Gastrocnemius medialis (tissue), 4 donors: ENCODE data around the gene DDR2. TPM values are rescaled to one million over a fixed set of nuclear protein-coding genes. Genes with fewer than 3 reads are reported as not detected.

ENCODE experiments used
- ATAC-seq, 2 donors: fragments of 150-250 bp; one replicate each; pipeline ENCODE4 v1.9.1; 2016
- DNase-seq, 2 donors: peaks; one replicate each; pipeline ENCODE4 v3.0.0-alpha.2; 2019
- H3K27ac ChIP-seq, 4 donors: fragments of 200-600 bp; sonication (generic); 1 replicate in 1 of 4; 2 replicates in 3 of 4; pipeline ENCODE4 v1.5.1; 2016 to 2018; ENCODE audit warnings: mild to moderate bottlenecking in 2 of 4, moderate library complexity in 1 of 4
- H3K27me3 ChIP-seq, 3 donors: fragments of 200-600 bp; sonication (generic) in 2 of 3; 1 replicate in 1 of 3; 2 replicates in 2 of 3; pipeline versions ENCODE4 v1.5.1 to v1.6.0; 2016 to 2019; ENCODE audit warnings: mild to moderate bottlenecking in 1 of 3, moderate library complexity in 1 of 3
- H3K36me3 ChIP-seq, 2 donors: fragments of 200-600 bp; sonication (generic) in 1 of 2; one replicate each; pipeline ENCODE4 v1.5.1; 2017 to 2018
- H3K4me1 ChIP-seq, 2 donors: fragments of 200-600 bp; sonication (generic) in 1 of 2; one replicate each; pipeline ENCODE4 v1.5.1; 2016 to 2017; ENCODE audit warnings: mild to moderate bottlenecking in 2 of 2
- H3K4me3 ChIP-seq, 4 donors: fragments of 200-600 bp; sonication (generic) in 3 of 4; 1 replicate in 1 of 4; 2 replicates in 3 of 4; pipeline ENCODE4 v1.5.1; 2016 to 2019; ENCODE audit warnings: mild to moderate bottlenecking in 2 of 4
- H3K9me3 ChIP-seq, 3 donors: fragments of 200-600 bp; sonication (generic) in 2 of 3; 1 replicate in 1 of 3; 2 replicates in 2 of 3; pipeline ENCODE4 v1.5.1; 2016 to 2019
- POLR2A ChIP-seq, 2 donors: fragments of 450-650 bp; IDR thresholded peaks; one replicate each; pipeline ENCODE4 v1.6.1; 2017; ENCODE audit warnings: antibody characterized with exemption in 2 of 2, mild to moderate bottlenecking in 2 of 2, moderate library complexity in 2 of 2
- in situ Hi-C, 4 donors: fragments of 200-750 bp; cut with MboI; loops; one replicate each; pipeline versions ENCODE4 v1.15.0 to v1.8.0; 2017; ENCODE audit warnings: low sequenced_read_pairs in 4 of 4
- intact Hi-C: fragments of 100-400 bp; cut with DNase I; formaldehyde crosslinking; loops from one replicate; pipeline ENCODE4 v1.15.1; 2023; ENCODE audit warnings: low total_unique reads
- total RNA-seq, 4 donors: library from RNA; depleted of rRNA; stranded (reverse); fragments of >200 nt; gene quantifications; one replicate each; pipeline versions ENCODE4 v1.1.0 to v1.2.3, GENCODE V29; 2016
- TF ChIP-seq, protein P1 (sequence below), 5 experiments: fragments of 450-650 bp in 3 of 5; fragments of 200-600 bp in 2 of 5; sonication (generic) in 2 of 5; IDR thresholded peaks in 4 of 5; conservative IDR thresholded peaks in 1 of 5; 1 replicate in 4 of 5; 2 replicates in 1 of 5; pipeline ENCODE4 v1.5.1; 2016 to 2019; ENCODE audit warnings: antibody characterized with exemption in 5 of 5, mild to moderate bottlenecking in 3 of 5, moderate library complexity in 3 of 5

DDR2 gene
- total RNA-seq, 4 donors from 2014 or later: 9.8 to 15.4 (median 10.6) TPM

DNA sequence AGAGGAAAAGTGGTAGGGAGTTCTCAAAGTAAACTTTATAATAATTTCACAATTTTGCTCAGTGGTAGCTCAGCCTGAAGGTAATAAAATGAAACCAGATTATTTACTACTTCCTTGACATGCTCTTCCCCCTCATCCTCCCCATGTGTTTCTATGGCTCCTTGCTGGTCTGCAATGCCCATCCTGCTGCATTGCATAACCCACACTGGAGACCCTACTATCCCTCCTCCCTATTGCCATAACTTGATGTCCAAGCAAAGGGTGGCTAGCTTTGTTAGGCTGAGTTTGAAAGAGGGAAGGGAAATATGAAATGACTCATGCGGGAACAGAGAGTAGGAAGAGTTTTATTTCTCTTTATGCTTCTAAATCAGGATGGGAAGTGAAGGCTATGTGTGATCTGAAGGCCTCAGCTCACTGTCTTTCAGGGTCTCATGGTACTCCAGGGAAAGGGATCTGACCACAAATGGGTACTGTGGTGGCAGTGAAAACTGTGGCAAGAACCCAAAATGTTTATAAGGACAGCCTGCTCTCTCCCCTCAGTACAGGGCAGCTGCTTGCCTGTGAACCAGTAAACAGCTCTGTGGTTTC lies 121.8 kb downstream of the DDR2 start:
- no peak overlapping the region for H3K27ac ChIP-seq
- no peaks in the 10 kb centered on the region for H3K9me3 ChIP-seq
- ATAC-seq (no peak), DNase-seq (no peak)
- H3K27me3 ChIP-seq: no peaks in the 10 kb centered on the region
- H3K4me1 ChIP-seq: no peaks in the 10 kb centered on the region
- TF ChIP-seq POLR2A (IDR thresholded peaks at IDR 0.05): no peak
- TF ChIP-seq, protein P1, sequence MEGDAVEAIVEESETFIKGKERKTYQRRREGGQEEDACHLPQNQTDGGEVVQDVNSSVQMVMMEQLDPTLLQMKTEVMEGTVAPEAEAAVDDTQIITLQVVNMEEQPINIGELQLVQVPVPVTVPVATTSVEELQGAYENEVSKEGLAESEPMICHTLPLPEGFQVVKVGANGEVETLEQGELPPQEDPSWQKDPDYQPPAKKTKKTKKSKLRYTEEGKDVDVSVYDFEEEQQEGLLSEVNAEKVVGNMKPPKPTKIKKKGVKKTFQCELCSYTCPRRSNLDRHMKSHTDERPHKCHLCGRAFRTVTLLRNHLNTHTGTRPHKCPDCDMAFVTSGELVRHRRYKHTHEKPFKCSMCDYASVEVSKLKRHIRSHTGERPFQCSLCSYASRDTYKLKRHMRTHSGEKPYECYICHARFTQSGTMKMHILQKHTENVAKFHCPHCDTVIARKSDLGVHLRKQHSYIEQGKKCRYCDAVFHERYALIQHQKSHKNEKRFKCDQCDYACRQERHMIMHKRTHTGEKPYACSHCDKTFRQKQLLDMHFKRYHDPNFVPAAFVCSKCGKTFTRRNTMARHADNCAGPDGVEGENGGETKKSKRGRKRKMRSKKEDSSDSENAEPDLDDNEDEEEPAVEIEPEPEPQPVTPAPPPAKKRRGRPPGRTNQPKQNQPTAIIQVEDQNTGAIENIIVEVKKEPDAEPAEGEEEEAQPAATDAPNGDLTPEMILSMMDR (IDR thresholded peaks at IDR 0.05 in 4 of 5, conservative IDR thresholded peaks at IDR 0.05 in 1 of 5): no peak
- in situ Hi-C loops (no loop called here), intact Hi-C loops (no loop called here)
- no peak overlapping the region for H3K4me3 ChIP-seq
- no peaks in the 10 kb centered on the region for H3K36me3 ChIP-seq

DNA sequence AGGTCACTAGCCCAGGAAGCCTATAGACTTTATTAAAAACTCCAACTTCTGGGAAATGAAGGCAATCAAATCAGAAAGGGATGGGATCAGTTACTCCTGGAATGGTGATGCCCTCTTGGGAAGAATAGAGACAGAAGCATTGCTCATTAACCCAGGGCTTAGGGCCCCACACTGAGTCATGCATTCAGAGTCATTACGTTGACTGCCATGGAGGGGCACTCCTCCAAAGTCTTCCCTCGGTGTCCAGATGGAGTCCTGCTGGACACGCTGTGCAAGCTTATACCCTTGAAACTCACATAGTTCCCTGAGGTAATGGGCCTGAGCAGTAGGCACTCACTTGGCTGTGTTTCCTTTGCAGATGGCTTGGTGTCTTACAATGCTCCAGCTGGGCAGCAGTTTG lies 123.0 kb downstream of the DDR2 start:
- no peak for TF ChIP-seq POLR2A (IDR thresholded peaks at IDR 0.05)
- TF ChIP-seq, protein P1 (IDR thresholded peaks at IDR 0.05 in 4 of 5, conservative IDR thresholded peaks at IDR 0.05 in 1 of 5): no peak
- no peaks in the 10 kb centered on the region for H3K36me3 ChIP-seq
- H3K27me3 ChIP-seq: no peaks in the 10 kb centered on the region
- DNase-seq: no peak
- H3K4me1 ChIP-seq: no peaks in the 10 kb centered on the region
- intact Hi-C loops: no loop called here
- in situ Hi-C loops: no loop called here
- no peaks in the 10 kb centered on the region for H3K9me3 ChIP-seq
- no peak for ATAC-seq
- H3K4me3 ChIP-seq: no peak overlapping the region
- H3K27ac ChIP-seq: no peak overlapping the region

DNA sequence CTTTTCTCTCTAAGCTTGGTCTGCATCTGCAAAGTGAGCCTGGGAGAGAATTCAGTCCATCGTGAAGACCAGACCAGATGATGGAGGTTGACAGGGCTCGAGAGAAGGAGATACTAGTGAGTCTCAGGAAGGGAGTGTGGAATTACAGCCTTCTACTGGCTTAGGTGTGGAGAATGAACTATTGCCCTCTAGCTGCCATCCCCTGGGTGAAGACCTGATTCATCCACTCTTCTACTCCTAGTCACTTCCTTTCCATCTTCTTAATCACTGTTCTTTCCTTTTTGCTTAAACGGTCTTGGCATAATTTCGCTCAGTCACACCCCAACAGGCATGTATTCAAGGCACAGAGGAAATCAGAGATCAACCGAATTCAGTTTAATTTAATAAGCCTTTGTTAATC lies 124.3 kb downstream of the DDR2 start:
- no peaks in the 10 kb centered on the region for H3K4me1 ChIP-seq
- ATAC-seq (no peak), DNase-seq (no peak)
- H3K9me3 ChIP-seq: no peaks in the 10 kb centered on the region
- no peaks in the 10 kb centered on the region for H3K36me3 ChIP-seq
- H3K4me3 ChIP-seq: no peak overlapping the region
- no peak overlapping the region for H3K27ac ChIP-seq
- in situ Hi-C loops (no loop called here), intact Hi-C loops (no loop called here)
- H3K27me3 ChIP-seq: no peaks in the 10 kb centered on the region
- TF ChIP-seq, protein P1 (IDR thresholded peaks at IDR 0.05 in 4 of 5, conservative IDR thresholded peaks at IDR 0.05 in 1 of 5): no peak
- no peak for TF ChIP-seq POLR2A (IDR thresholded peaks at IDR 0.05)

DNA sequence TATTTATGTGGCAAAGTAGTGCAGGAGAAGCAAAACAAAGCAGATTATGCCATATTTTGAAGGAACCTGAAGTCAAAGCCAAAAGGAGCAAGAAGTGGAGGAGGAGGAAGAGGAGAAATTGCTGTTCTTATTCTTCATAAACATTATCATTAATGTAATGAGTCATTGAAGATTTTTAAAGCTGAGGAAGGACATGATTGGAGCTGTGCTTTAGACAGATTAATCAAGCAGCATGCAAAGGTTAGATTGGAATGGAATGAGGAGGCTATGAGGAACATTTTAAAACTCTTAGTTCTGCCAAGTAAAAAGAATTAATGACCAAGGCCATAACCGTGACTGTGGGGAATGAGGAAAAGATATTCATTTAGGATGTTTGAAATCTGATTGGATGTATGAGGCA lies 125.2 kb downstream of the DDR2 start:
- H3K9me3 ChIP-seq: no peaks in the 10 kb centered on the region
- no peaks in the 10 kb centered on the region for H3K36me3 ChIP-seq
- H3K4me3 ChIP-seq: no peak overlapping the region
- ATAC-seq: no peak
- no peaks in the 10 kb centered on the region for H3K27me3 ChIP-seq
- TF ChIP-seq, protein P1 (IDR thresholded peaks at IDR 0.05 in 4 of 5, conservative IDR thresholded peaks at IDR 0.05 in 1 of 5): no peak
- no peak for TF ChIP-seq POLR2A (IDR thresholded peaks at IDR 0.05)
- intact Hi-C loops: no loop called here
- DNase-seq: no peak
- H3K27ac ChIP-seq: no peak overlapping the region
- no peaks in the 10 kb centered on the region for H3K4me1 ChIP-seq
- in situ Hi-C loops: no loop called here

DNA sequence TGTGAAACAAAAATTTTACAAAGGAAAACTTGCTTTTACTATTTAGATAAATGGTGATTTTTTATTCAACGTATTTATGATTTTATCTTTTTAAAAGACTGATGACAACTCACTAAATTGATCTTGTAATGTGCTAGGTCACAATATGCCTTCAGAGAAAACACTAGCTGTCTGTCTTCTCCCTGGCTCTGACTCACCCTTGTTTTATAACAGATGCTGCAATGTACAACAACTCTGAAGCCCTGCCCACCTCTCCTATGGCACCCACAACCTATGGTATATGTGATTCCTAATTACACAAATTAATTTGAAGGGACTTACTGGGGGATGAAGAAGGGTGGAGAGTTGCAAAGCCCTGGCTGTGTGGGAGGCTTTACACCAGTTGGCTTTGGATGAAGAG lies 133.5 kb downstream of the DDR2 start:
- intact Hi-C loops (no loop called here), in situ Hi-C loops (no loop called here)
- DNase-seq: no peak
- TF ChIP-seq, protein P1 (IDR thresholded peaks at IDR 0.05 in 4 of 5, conservative IDR thresholded peaks at IDR 0.05 in 1 of 5): no peak
- no peak for TF ChIP-seq POLR2A (IDR thresholded peaks at IDR 0.05)
- Histone ChIP-seq H3K27me3 (no peaks in the 10 kb centered on the region), H3K36me3 (no peaks in the 10 kb centered on the region), H3K27ac (no peak overlapping the region), H3K4me3 (no peak overlapping the region), H3K4me1 (no peaks in the 10 kb centered on the region), H3K9me3 (no peaks in the 10 kb centered on the region)
- ATAC-seq: no peak
